ENCODE data around the gene GRK5.

DNA sequence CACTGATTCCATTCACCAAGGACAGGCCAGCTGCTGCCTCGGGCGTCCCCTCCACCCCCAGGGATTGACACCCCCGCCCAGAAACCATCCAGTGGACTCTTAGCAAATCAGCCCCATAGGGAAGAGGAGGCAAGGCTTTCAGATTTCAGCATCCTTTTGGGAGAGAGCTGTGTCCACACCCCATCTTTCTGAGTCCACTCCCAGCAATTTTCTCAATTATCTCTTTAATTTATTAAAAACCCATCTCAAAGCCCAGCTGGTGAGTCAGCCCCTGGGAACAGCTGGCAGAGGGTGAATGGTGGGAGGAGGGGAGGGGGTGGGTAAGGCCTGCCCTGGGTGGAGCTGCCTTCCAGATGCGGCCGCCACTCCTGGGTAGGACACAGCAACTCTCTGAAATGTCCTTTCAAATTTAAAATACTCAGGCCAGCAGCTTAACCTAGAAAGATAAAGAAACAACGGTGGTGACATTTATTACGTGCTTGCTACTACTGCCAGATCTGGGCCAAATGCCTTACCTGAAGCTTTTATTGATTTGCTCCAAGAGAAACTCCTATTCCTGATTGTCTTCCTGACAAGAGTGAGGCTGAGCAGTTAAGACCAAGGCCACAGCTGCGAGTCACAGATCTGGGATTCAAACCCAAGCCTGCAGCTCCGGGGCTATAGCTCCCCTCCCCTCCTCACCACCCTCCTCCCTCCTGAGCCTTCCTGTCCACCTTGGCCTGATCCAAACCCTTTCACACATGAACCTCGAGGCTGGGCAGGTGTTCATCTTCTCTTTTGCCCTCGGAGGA lies 214.7 kb downstream of the GRK5 start:
- TF ChIP-seq POLR2A (IDR thresholded peaks at IDR 0.05): no peak
- TF ChIP-seq, protein P1, sequence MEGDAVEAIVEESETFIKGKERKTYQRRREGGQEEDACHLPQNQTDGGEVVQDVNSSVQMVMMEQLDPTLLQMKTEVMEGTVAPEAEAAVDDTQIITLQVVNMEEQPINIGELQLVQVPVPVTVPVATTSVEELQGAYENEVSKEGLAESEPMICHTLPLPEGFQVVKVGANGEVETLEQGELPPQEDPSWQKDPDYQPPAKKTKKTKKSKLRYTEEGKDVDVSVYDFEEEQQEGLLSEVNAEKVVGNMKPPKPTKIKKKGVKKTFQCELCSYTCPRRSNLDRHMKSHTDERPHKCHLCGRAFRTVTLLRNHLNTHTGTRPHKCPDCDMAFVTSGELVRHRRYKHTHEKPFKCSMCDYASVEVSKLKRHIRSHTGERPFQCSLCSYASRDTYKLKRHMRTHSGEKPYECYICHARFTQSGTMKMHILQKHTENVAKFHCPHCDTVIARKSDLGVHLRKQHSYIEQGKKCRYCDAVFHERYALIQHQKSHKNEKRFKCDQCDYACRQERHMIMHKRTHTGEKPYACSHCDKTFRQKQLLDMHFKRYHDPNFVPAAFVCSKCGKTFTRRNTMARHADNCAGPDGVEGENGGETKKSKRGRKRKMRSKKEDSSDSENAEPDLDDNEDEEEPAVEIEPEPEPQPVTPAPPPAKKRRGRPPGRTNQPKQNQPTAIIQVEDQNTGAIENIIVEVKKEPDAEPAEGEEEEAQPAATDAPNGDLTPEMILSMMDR (IDR thresholded peaks at IDR 0.05): no peak

Measured in prostate gland (tissue), 2 donors.